GM18498 (cell line): Measurements from ENCODE around the gene FBXO39.
"Not testable (repeated sequence)": the region's sequence is repeated elsewhere in the genome, so short reads cannot be mapped to it uniquely, and the experiment has no call there.

ENCODE experiments used
- ATAC-seq: cut with Tn5 transposase; IDR thresholded peaks from one replicate; pipeline ENCODE4 v1.9.1; 2021; ENCODE audit warnings: mild to moderate bottlenecking, moderate library complexity; ENCODE audit not compliant: unreplicated experiment

The FBXO39 gene

DNA sequence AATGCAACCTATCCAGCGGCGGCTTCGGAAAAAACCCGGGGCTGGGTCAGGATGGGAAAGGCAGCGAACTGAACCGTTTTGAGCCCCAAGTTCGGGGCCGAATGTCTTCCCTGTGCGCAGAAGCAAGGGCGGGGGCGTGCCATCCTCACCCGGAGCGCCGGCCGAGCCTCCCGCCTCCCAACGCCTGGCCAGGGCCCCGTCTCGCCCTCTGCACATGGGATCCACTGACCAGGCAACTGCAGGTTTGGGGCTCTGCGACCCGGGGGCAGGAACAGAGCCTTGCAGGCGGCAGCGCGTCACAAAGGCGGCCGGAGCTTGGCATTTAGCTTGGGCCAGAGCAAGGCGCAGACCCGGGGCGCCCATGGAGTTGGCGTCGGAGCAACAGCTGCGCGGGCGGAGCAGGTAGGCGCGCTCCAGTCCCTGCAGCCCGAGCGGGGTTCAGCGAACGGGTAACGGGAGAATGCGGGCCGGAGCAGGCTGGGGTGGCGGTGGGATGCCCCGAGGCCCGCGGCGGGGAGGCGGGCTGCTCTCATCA, at the start of gene FBXO39:
Gene FBXO39 (plus strand): TSS at position 345 of the 535 bp plus-strand sequence. CDS start 3,654 bp downstream, outside the sequence.
- no peak for ATAC-seq

- no peak for ATAC-seq
Measured at GRCh38 chr17:6729531-6729930, 46.5 kb upstream of the FBXO39 start.

- not testable (repeated sequence) for ATAC-seq
Measured at GRCh38 chr17:6746665-6747064, 29.4 kb upstream of the FBXO39 start.

DNA sequence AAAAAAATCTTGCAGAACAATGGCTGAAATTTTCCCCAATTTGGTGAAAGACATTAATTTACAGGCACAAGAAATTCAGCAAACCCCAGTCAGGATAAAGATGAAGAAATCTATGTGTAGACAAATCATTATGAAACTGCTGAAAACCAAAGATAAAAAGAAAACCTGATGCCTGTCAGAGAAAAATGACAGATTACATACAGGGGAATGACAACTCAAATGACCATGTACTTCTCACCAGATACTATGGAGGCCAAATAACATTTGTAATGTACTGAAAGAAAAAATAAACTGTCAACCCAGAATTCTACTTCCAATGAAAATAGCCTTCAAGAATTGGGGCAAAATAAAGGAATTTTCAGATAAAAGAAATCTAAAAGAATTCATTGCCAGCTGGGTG, 27.4 kb upstream of the FBXO39 start:
- ATAC-seq, result no peak

- no peak for ATAC-seq
Measured at GRCh38 chr17:6749519-6749918, 26.5 kb upstream of the FBXO39 start.

DNA sequence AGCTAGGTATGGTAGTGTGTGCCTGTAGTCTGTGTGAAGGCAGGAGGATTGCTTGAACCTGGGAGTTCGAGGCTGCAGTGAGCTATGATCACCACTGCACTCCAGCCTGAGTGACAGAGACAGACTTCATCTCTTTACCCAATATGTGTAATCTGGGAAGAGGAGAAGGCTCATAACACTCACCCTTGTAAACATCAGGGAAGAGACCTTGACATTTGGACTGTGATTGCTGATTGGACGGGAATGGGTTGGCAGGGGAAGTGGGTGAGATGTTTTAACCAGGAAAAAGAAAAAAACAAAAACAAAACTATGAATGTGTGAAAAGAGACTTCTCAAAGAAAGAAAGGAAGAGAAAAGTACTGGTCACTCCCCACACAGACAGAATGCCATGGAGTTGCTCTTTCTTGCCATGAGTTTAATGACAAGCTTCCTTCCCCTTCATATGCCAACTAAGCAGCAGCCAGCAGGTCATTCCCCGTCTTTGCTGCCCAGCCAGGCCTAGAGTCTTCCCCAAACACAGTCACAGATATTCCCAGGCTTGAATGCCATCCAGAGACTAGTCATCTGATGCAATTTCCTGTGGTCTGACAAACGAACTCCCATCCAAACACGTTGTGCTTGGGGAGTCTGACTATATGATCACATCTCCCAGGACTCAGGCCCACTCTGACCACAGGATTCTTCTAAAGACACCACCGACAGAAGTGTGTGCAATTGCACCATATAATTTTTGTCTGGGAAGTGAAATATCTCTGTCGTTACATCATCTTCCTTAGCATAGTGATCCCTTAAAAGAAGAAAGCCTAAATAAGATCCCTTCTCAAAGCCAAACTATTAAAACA, 23.7 kb upstream of the FBXO39 start:
- ATAC-seq, result no peak

GRCh38 chr17:6753006-6753445, 23.0 kb upstream of the FBXO39 start:
- no peak for ATAC-seq

DNA sequence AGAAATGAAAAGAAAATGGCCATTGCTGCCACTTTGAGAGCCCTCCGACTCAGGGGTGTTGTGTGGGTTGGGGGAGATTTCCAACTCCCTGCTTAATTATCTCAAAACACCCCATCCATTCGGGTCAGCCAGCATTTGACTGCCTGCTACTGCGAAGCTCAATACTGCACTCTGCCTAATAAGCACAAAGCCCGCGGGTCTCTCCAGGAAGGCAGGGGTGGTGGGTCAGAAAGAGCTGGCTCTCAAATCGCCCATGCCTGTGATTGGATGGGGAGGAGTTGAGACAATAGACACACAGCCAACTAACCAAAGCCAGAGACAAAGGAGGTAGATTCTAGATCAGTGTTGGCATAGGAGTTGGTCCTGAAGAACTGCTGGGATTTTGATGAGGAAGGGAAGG, 22.5 kb upstream of the FBXO39 start:
- no peak for ATAC-seq

GRCh38 chr17:6755281-6755680, 20.7 kb upstream of the FBXO39 start:
- no peak for ATAC-seq

DNA sequence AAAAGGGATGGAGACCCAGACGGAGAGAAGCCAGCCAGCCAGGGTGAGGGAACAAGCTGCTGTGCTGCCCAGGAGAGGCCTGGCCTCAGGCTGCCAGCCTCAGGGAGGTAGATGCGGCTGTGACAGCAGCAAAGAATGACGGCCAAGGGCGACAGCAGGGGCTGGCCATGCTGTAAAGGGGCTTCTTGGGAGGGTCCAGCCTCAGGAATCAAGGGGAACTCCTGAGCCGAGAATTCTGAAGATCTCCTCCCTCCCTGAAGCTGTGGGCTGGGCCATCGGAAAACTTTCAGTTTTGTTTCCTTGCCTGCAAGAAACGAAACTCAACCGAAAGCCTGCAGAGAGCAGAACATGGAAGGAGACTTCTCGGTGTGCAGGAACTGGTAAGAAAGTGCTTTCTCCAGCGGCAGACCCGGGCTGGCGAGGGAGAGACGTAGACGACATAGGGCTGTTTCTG, 20.3 kb upstream of the FBXO39 start, which contains the start of gene XAF1:
Gene XAF1 (plus strand): TSS at position 316 of the 454 bp plus-strand sequence. CDS start 33 bp downstream, at position 349.
- peak; percentile 51 for ATAC-seq

GRCh38 chr17:6756425-6757031, 19.5 kb upstream of the FBXO39 start:
- ATAC-seq, result peak; percentile 26

GRCh38 chr17:6757747-6758146, 18.3 kb upstream of the FBXO39 start:
- ATAC-seq, result no peak

DNA sequence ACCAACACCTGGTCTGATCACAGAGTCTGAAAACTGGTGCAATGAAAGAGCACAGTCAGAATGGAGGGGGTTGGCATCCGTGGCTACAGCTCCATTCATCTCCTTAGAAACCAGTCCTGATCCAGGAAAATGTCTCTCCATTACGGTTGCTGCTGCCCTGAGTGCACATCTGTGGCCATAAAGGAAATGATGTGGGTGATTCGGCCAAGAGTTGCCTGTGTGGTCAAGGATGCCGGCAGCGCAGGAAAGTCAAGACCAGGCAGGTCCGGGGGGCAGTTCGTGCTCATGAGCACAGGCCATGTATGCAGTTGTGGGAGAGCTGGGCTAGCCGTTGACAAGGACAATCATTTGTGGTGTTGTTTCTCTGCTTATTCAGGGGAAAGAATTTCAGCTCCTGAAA, 14.2 kb upstream of the FBXO39 start:
- ATAC-seq, result no peak

GRCh38 chr17:6768447-6768846, 7.6 kb upstream of the FBXO39 start:
- no peak for ATAC-seq

- ATAC-seq, result no peak
Measured at GRCh38 chr17:6772016-6772415, 4.0 kb upstream of the FBXO39 start.

DNA sequence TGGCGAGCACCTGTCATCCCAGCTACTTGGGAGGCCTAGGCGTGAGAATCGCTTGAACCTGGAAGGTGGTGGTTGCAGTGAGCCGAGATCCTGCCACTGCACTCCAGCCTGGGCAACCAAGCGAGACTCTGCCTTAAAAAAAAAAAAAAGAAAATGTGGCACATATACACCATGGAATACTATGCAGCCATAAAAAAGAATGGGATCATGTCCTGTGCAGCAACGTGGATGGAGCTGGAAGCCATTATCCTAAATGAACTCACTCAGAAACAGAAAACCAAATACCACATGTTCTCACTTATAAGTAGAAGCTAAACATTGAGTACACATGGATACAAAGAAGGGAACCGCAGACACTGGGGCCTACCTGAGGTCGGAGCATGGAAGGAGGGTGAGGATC, 1.1 kb upstream of the FBXO39 start:
- ATAC-seq, result not testable (repeated sequence)

DNA sequence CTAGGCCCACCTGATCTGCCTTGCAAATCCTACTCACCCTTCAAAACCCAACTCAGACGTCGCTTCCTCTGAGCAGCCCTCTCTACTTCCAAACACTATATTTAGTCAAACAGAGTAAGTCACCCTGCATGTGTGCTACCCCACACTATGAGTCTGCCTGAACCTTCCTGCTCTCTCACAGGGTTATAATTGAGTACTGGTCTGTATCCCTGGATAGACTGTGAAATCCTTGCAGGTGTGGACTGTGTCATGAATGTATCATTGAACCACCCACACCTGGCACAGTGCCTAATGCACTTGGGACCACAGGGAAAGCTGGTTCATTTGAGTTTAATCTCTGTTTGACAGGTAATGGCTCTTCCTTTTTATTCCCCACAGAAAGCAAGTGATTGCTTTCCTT, 3.4 kb downstream of the FBXO39 start:
- no peak for ATAC-seq

GRCh38 chr17:6780001-6780400, 4.0 kb downstream of the FBXO39 start:
- ATAC-seq, result no peak

DNA sequence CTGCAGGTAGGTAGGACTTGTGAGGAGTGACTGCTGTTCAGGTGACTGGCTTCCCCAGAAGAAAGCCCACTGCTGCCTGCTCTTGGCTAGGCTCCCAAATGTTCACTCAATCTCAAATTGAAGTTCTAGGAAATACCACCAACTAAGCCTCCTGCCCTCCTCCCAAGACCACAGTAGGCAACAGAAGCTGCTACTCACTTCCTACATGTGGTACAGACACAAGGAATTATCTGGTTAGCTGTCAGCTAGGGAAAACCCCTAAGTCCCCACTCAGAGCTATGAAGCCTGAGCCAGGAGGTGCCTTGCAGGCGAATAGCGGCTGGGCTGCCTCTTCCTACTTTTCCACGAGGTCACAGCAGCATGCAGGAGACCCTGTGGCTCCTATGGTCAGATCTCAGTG, 4.9 kb downstream of the FBXO39 start:
- no peak for ATAC-seq

- ATAC-seq, result no peak
Measured at GRCh38 chr17:6782244-6782643, 6.2 kb downstream of the FBXO39 start.

DNA sequence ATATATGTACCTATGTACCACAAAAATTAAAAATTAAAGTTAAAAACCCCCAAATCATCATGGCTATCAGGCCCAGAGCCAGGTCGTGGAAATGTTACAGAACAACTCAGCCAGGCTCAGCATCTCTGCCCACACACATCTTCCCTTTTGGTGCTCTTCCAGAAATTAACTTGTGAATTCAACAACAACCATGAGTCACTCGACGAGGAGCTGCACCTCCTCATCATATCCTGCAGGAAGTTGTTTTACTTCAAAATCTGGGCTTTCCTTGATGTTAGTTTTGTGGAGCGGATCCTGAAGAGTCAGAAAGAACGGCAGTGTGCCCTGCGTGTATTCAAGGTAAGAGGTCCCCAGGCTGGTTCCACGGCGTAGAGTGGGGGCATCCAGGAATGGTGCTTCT, 10.6 kb downstream of the FBXO39 start:
- ATAC-seq, result no peak
